NB4 (cell line): ENCODE results near the gene SLC25A28.

ENCODE experiments used
- DNase-seq: peaks from one replicate; pipeline ENCODE4 v3.0.0; 2010; ENCODE audit warnings: low read depth
- H3K4me3 ChIP-seq: one replicate; pipeline ENCODE4 v1.5.1; 2011; ENCODE audit warnings: mild to moderate bottlenecking, low read depth, low read length, moderate library complexity
- MYC ChIP-seq: IDR thresholded peaks from 2 replicates; pipeline ENCODE4 v1.6.1; 2011; ENCODE audit warnings: low read depth, low read length
- POLR2A ChIP-seq: IDR thresholded peaks from 2 replicates; pipeline ENCODE4 v1.6.1; 2011; ENCODE audit warnings: mild to moderate bottlenecking; ENCODE audit not compliant: insufficient read length; ENCODE audit errors: extremely low read depth
- TF ChIP-seq, protein P1 (sequence below): IDR thresholded peaks from 2 replicates; pipeline ENCODE4 v1.6.1; 2011; ENCODE audit warnings: low read depth, low read length
- TF ChIP-seq, protein P2 (sequence below): IDR thresholded peaks from one replicate; pipeline ENCODE4 v1.5.1; 2012; ENCODE audit warnings: low read depth, low read length

Gene SLC25A28

DNA sequence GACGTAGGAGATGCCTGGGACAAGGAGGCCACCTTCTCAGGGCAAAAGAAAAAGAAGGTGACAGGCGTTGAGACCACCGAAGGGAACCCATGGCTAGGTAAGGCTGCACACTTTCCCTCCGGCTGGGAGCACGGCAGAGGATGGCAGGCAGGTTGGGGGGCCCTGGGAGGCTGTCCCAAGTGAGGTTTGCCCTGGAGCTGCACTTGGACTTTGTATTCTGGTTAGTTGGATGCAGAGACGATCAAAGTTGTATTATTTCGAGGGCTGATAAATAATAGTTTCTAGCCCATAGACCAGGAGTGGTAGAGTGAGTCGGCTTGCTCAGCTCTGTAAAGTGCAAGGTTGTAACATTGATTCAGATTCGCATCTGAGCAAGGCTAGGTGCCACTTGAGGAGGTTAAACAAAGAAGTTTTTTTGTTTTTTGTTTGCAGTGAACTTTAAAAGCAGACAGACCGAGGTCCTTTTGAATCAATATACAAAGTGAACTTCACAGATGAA is 39.7 kb upstream of the SLC25A28 start:
- peak overlapping the region; percentile 85 for H3K4me3 ChIP-seq
- no peak for DNase-seq
- TF ChIP-seq, protein P1, sequence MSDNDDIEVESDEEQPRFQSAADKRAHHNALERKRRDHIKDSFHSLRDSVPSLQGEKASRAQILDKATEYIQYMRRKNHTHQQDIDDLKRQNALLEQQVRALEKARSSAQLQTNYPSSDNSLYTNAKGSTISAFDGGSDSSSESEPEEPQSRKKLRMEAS = no peak
- TF ChIP-seq POLR2A = no peak
- TF ChIP-seq, protein P2, sequence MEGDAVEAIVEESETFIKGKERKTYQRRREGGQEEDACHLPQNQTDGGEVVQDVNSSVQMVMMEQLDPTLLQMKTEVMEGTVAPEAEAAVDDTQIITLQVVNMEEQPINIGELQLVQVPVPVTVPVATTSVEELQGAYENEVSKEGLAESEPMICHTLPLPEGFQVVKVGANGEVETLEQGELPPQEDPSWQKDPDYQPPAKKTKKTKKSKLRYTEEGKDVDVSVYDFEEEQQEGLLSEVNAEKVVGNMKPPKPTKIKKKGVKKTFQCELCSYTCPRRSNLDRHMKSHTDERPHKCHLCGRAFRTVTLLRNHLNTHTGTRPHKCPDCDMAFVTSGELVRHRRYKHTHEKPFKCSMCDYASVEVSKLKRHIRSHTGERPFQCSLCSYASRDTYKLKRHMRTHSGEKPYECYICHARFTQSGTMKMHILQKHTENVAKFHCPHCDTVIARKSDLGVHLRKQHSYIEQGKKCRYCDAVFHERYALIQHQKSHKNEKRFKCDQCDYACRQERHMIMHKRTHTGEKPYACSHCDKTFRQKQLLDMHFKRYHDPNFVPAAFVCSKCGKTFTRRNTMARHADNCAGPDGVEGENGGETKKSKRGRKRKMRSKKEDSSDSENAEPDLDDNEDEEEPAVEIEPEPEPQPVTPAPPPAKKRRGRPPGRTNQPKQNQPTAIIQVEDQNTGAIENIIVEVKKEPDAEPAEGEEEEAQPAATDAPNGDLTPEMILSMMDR = no peak
- TF ChIP-seq MYC = no peak

DNA sequence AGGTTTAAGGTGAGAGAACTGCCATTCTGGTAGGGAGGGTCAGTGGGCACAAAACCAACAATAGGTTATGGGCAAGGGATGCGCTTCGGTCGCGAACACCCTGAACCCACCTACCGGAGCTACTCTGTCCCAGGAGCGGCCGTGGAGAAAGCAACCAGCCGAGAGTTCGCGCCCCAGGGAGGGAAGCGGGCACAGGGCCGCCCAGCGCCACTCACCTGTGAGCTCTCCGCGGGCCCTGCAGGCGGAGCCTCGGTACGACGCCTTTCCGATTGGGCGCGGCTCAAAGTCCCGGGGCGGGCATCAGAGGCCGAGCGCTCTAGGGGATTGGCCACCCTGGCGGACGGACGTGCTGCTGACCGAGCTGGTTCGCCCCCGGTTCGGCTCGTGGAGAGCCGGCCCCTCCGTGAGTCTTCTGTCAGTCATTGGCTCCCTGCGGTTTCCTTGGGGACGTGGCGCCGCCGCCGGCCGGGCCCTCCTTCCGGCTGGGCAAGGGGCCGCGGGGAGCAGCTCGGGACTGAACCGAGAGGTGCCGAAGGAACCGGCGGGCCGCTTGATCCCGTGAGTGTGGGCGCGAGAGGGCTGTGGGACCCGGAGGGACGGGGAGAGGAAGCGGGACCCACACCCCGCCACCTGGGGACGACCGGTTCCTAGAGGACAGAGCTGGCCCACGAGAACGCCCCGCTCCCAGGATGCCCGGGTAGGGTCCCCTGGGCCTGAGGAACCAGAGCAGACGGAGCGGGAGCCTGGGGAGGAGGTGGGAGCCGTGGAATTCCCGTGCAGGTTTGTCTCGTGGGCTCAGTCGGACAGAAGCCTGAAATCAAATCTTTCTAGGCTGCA is 39.0 kb upstream of the SLC25A28 start, which contains the start of gene ENTPD7:
ENTPD7 (plus strand) TSS at position 479 of the 837 bp plus-strand sequence. CDS start 448 bp downstream, outside the sequence.
- TF ChIP-seq, protein P2 = peak; percentile 1
- TF ChIP-seq POLR2A = peak; percentile 31
- no peak; the same call in 1 of the 2 replicates for TF ChIP-seq MYC
- TF ChIP-seq, protein P1 = no peak
- H3K4me3 ChIP-seq = peak within 1 kb of the TSS; percentile 85
- DNase-seq = peak; percentile 97

DNA sequence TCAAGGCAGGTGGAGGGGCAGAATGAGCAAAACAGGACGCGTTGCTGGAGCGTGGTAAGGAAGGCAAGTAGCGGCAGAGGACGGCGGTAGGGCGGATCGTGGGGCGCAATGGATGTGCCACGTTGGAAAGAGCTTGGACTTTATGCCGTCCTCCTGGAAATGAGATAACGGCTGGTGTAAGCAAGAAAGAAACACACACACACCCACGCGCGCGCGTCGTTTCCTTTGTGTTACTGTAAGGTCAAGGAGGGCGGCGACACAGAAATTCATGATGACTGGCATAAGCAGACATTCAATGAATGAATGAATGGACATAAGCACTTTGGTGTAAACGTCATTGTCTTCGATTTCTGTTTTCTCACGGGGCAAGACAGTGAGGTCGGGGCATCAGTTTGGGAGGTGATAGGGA is 38.4 kb upstream of the SLC25A28 start:
- H3K4me3 ChIP-seq = peak overlapping the region; percentile 85
- no peak for TF ChIP-seq POLR2A
- TF ChIP-seq, protein P1 = 0 out of 2 replicates have a peak, but pooled peaks have one; percentile 8
- peak; percentile 51 for DNase-seq

DNA sequence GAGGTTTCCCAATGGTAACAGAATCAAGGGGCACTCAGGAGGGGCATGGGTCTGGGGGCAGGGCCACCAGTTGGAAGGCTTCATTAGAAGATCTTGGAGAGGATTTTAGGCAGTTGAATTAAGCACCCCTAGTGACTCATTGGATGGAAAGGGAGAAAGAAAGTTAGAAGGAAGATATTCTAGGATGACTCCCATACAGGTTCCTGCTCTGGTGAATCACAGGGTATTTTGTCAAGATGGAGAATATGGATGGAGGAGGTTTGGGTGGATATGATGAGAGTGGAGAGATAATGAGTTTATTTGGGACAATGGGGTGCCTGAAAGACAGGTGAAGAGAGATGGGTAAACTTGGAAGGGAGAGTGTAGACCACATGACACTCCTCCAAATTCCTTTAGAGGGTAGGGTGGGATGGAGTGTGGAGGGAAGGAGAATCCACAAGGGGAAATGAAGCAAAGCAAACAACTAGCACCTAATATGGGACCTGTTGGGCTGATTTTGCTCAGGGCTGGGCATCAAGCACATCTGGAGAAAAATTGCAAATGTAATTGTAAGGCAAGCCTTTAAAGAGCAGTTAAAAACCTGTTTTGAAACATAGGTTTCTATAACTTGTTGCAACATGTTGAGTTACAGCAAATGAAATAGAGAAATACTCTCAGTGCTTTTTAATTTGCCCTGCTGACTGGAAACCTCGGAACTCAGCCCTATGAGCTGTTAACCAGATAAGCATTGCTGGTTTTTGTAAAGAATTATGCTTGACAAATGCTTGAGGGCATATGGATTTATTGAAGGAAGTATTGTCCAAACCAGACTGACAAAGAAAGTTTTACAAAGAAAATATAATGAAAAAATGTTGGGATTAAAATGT is 36.2 kb upstream of the SLC25A28 start:
- TF ChIP-seq, protein P1 = peak; percentile 27; the same call in 1 of the 2 replicates
- no peak for TF ChIP-seq POLR2A
- TF ChIP-seq MYC = peak; percentile 38; the same call in 1 of the 2 replicates
- TF ChIP-seq, protein P2 = no peak

DNA sequence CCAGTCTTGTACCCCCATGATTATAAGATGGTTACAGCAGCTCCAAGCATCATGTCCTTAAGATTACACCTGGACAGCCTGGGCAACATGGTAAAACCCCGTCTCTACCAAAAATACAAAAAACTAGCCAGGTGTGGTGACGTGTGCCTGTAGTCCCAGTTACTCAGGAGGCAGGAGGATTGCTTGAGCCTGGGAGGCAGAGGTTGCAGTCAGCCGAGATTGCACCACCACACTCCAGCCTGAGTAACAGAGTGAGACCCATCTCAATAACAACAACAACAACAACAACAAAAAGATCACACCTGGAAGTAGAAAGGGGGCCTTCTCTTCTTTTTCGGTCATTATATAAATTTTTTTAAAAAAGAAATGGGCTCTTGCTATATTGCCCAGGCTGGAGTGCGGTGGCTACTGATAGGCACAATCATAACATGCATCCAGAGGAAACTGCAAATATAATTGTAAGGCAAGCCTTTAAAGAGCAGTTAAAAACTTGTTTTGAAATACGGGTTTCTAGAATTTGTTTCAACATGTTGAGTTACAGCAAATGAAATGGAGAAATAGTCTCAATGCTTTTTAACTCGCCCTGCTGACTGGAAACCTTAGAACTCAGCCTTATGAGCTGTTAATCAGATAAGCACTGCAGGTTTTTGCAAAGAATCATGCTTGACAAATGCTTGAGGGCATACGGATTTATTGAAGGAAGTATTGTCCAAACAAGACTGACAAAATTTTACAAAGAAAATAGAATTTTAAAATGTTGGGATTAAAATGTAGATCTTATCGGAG is 34.3 kb upstream of the SLC25A28 start:
- no peak overlapping the region for H3K4me3 ChIP-seq
- TF ChIP-seq, protein P2 = no peak
- TF ChIP-seq, protein P1 = no peak
- TF ChIP-seq POLR2A (no peak), MYC (no peak)
- no peak for DNase-seq

More for the DNA sequence above, 36.2 kb upstream of the SLC25A28 start:
- H3K4me3 ChIP-seq = no peak overlapping the region
- DNase-seq = peak; percentile 43
